Skeletal muscle satellite cell (primary cell): Measurements from ENCODE around the gene TUBA4A.
A peak's percentile ranks its signal among the peaks of the same experiment; 100 is the strongest.

ENCODE experiments used
- H3K27me3 ChIP-seq: 2 replicates; pipeline ENCODE4 v1.7.0; 2013; ENCODE audit warnings: low read length; ENCODE audit not compliant: control insufficient read depth, insufficient read depth
- H3K36me3 ChIP-seq: 2 replicates; pipeline ENCODE4 v1.7.0; 2013; ENCODE audit warnings: mild to moderate bottlenecking, control low read depth, low read length; ENCODE audit not compliant: insufficient read depth
- H3K4me1 ChIP-seq: 2 replicates; pipeline ENCODE4 v1.7.0; 2013; ENCODE audit warnings: low read length; ENCODE audit not compliant: control insufficient read depth, insufficient read depth
- H3K4me2 ChIP-seq: 2 replicates; pipeline ENCODE4 v1.7.0; 2013; ENCODE audit warnings: mild to moderate bottlenecking, low read length
- H3K4me3 ChIP-seq: 2 replicates; pipeline ENCODE4 v1.7.0; 2013; ENCODE audit warnings: low read length
- H3K9ac ChIP-seq: 2 replicates; pipeline ENCODE4 v1.7.0; 2013; ENCODE audit warnings: mild to moderate bottlenecking, low read depth, low read length, moderate library complexity
- H3K9me3 ChIP-seq: replicated peaks from 2 replicates; pipeline ENCODE4 v1.7.0; 2013; ENCODE audit warnings: mild to moderate bottlenecking, control low read depth, low read length

TUBA4A gene

DNA sequence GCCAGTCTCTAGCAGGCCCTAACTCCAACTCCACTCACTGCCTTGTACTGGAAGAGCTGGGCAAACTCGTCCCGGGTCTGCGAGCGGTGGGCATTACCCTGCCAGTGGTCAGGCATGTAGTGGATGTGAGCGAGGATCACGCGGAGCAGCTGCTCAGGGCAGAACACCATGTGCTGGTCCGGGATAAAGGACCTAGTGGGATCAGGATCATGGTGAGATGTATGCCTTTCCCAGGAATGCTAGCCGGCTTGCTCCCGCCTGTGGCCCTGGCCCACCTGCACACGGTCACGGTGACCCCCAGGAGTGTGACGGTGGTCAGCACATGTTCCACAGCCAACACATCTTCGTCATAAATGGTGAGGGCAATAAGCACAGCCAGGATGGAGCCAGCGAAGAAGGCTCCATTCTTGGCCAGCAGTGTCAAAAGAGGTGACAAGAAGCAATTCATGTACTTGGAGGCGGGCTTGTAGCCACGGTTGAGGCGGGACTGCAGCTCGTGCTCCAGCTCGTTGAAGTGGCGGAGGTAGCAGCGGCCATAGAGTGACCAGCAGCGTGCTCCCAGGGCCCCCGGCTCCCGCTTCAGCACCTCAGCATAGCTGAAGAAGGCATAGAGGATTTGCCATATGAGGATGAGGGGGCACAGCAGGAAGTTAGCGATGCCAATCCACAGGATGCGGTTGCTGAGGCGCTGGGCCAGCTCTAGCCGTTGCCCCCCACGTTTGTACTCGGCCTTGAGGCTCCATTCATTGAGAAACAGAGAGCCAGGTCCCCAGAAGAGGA is 29.7 kb downstream of the TUBA4A start:
- Histone ChIP-seq H3K9ac (no peak overlapping the region), H3K4me2 (no peak overlapping the region), H3K4me3 (no peak overlapping the region), H3K36me3 (peaks cover 65% of the 10 kb centered on the region), H3K9me3 (no peaks in the 10 kb centered on the region), H3K4me1 (peaks cover 20% of the 10 kb centered on the region), H3K27me3 (no peaks in the 10 kb centered on the region)

DNA sequence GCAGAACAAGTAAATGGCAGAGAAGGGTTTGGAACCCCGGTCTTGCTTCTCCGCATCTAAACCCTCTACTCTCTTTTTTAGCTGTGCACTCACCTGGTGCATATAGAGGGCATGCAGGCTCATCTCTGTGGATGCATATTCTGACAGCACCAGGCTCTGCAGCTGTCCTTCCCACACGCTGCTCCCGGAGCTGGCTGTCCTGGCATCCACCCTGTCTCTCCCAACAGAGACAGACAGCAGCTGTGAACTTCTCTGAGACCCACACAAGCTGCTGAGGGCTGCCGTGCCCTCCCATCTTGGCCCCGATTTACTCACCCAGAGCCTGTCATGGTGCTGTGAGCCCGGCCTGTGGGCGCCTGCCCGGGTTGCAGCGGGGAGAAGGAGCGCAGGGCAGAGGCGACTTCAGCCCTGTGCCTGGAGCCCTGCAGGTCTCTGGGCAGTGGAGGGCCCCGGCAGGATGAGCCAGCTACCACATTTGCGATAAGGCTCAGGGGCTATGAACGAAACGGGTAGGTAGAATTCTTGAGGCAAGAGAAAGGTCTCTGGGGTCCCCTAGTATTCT is 31.7 kb downstream of the TUBA4A start:
- Histone ChIP-seq H3K4me2 (no peak overlapping the region), H3K27me3 (no peaks in the 10 kb centered on the region), H3K4me3 (no peak overlapping the region), H3K4me1 (peaks cover 25% of the 10 kb centered on the region), H3K36me3 (peaks cover 65% of the 10 kb centered on the region), H3K9ac (no peak overlapping the region), H3K9me3 (no peaks in the 10 kb centered on the region)

DNA sequence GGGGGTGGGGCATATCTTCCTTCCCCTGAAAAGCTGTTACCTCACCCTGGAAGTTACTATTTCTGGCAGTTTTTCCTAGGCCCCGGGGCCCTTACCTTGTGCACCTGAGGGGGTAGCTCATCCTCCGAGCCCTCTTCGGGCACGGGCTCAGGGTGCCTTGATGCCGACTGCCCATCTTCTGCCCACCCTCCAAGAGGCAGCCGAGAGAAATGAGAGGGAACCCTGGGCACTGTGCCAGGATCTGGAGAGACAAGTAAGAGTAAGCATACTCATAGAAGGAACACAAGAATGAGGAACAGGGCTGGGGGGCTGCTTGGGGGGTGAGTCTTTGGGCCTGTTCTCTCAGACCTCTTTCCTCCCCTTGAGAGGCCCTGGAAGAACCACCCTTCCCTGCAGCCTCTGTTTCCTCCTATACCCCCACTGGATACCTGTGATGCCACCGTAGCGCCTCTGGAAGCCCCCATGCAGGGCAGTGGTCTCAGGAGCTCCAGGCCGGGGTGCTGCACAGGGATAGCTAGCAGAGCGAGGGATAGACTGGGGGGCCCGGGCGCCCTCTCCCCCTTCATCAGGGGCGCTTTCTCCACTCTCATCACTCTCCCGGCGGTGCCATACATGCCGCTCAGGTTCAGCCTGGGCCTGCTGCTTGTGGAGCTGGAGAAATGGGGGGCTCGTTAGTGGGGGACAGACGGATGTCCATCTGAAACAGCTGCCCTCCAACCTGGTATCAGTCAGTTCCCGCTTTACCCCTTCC is 32.9 kb downstream of the TUBA4A start:
- Histone ChIP-seq H3K9me3 (no peaks in the 10 kb centered on the region), H3K4me2 (no peak overlapping the region), H3K36me3 (peaks cover 62% of the 10 kb centered on the region), H3K4me3 (no peak overlapping the region), H3K4me1 (peaks cover 31% of the 10 kb centered on the region), H3K9ac (no peak overlapping the region), H3K27me3 (no peaks in the 10 kb centered on the region)

DNA sequence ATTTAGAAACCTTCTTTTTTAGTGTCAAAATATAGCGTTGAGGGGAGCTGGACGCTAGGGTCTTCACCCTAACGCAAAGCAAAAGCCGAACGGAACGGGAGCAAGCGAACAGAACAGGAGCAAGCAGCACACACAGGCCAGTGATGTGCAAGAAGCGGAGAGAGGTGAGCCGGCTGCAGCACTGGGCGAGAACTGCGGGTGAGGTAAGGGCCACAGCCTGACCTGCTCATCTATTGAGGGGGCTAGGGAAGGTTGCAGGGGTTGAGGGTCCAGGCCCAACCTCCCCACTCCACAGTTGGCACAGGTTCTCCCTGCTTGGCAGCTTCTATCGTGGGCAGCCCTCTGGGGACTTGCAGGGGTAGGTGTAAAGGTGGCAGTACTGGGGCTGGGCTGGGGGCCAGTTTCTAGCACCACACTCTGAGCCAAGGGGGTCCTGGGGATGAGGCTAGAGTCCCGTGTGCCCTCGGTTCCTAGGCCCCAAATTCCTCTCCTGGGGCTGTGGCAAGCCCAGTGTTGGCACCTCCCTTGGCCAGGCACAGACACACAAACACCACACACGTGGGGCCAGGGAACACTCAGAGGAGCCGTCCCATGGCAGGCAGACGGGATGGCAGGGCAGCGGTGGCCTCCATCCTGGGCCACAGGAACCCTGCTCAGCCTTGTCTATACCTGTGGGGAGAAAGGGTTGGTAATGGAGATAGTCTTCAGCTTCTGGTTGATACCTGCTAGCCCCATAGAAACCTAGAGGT is 33.8 kb downstream of the TUBA4A start:
- no peak overlapping the region for H3K4me3 ChIP-seq
- H3K36me3 ChIP-seq, result peaks cover 54% of the 10 kb centered on the region
- peak overlapping the region; percentile 71 for H3K9ac ChIP-seq
- no peaks in the 10 kb centered on the region for H3K9me3 ChIP-seq
- H3K27me3 ChIP-seq, result no peaks in the 10 kb centered on the region
- peak overlapping the region; percentile 93 for H3K4me2 ChIP-seq
- H3K4me1 ChIP-seq, result peaks cover 31% of the 10 kb centered on the region

DNA sequence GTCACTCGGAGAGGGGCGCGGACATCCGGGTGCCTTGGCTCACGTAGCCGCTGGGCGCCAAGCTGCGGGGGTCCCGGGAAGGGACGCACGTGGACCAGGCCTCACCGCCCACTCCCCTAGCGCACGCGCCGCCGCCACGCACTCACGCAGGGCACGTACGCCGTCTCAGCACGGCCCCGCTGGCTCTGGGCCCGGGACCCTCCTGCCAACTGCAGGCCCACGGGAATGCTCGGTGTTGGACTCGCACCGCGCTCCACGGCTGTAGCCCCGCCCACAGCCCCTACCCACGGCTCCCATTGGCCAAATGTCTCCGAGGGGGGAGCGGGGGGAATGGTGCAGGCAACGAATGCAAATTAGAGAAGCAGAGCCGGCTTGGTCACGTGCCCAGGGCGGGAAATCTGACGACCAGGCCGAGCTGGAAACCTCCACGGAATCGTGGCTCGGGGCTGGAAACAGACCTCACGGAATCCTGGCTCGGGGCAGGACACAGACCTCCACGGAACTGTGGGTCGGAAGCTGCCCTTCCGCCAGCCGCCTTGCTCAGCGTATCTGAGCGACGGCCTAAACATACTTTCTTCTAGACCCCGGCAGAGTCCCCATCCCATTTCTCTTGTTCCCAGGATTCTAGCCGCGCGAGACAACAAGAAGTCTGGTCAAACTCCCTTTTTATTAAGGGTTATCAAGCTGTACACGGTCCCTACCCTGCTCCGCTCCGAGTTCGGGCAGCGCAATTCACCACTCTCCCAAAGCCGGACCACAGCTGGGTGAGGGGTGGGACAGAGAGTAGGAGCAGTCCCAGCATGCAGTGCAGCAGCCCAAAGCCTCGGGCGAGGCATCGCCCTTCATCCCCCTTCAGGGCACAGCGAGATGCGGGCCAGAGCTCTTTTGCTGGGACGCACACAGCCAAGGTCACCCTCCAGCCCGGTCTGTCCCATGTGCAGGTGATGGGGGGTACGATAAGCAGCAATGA is 34.7 kb downstream of the TUBA4A start, which contains the start of gene ABCB6:
ABCB6 (minus strand) TSS at position 227 of the 970 bp plus-strand sequence. CDS start 285 bp downstream, outside the sequence.
- peak within 1 kb of the TSS; percentile 93 for H3K4me2 ChIP-seq
- peak within 1 kb of the TSS; percentile 71 for H3K9ac ChIP-seq
- H3K36me3 ChIP-seq, result peaks cover 53% of the 10 kb centered on the region
- no peaks in the 10 kb centered on the region for H3K9me3 ChIP-seq
- H3K4me3 ChIP-seq, result peak within 1 kb of the TSS; percentile 71
- peaks cover 31% of the 10 kb centered on the region for H3K4me1 ChIP-seq
- H3K27me3 ChIP-seq, result no peaks in the 10 kb centered on the region

DNA sequence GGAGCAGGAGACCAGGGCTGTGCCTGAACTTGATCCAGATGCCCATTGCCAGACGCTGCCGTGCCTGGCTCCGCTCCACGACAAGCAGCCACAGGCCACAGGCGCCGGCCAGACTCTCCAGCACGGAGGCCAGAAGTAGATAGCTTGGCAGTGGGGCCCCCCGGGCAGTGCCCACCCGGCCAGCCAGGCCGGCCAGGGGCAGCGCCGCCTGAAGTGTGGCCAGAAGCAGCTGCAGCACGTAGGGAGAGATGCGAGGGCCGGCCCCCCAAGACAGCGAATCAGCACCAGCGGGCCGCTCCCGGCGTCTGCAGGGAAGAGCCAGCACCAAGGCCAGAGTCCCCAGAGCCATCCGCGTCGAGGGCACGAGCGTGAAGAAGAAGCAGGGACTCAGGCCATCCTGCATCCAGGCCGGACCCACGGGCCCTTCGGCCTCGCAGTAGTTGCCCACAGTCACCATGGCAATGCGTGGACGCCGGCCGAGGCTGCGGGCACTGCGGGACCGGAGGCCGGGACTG is 35.4 kb downstream of the TUBA4A start:
- Histone ChIP-seq H3K9ac (peak overlapping the region; percentile 71), H3K36me3 (peaks cover 53% of the 10 kb centered on the region), H3K4me1 (peaks cover 31% of the 10 kb centered on the region), H3K9me3 (no peaks in the 10 kb centered on the region), H3K4me2 (peak overlapping the region; percentile 93), H3K27me3 (no peaks in the 10 kb centered on the region), H3K4me3 (peak overlapping the region; percentile 71)

DNA sequence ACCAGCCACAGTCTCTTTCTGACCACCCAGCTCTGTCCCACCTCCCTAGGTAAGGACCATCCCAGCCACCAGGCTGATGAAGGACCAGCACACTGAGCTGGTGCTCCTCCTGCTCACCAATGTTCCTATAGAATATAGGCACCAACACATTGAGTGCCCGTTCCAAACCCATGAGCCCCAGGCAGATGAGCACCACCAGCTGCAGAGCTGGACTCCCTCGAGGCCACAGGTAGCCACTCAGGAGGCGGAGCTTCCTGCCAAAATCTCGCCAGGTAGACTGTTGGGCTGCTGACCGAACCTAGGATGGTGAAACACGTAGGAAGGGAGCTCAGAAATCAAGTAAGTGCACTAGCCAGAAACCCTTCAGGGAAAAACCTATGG is 37.2 kb downstream of the TUBA4A start:
- peaks cover 31% of the 10 kb centered on the region for H3K4me1 ChIP-seq
- H3K4me2 ChIP-seq, result no peak overlapping the region
- no peaks in the 10 kb centered on the region for H3K27me3 ChIP-seq
- H3K4me3 ChIP-seq, result no peak overlapping the region
- no peak overlapping the region for H3K9ac ChIP-seq
- H3K36me3 ChIP-seq, result peaks cover 52% of the 10 kb centered on the region
- H3K9me3 ChIP-seq, result no peaks in the 10 kb centered on the region

DNA sequence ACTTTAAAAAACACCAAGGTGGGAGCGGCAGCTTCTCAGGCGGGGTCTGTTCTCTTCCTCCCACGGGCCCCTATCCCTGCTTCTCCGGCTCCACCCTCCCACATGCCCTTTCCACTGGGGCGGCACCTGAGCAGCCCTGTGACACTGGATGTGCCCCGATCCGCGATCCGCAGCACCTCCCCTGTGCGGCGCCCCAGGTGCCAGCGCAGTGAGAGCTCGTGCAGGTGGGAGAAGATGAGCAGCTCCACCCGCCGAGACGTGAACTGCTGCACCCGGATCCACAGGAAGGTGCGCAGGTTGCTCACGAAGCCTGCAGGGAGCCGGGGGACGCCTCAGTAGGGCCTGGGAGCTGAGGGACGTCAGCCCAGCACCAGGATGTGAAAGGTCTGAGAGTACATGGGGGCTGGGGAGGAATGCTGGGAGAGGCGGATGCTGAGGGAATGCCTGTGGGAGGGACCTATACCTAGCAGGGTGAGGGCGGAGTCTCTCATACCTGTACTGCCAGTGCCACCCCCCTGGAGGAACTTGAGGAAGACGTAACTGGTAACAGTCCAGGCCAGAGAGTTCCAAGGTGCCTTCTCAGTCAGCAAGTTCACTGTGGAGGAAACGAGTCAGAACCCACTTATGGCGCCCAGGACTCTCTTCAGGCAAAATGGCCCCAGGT is 37.7 kb downstream of the TUBA4A start:
- Histone ChIP-seq H3K9ac (no peak overlapping the region), H3K27me3 (no peaks in the 10 kb centered on the region), H3K4me1 (peaks cover 31% of the 10 kb centered on the region), H3K36me3 (peaks cover 50% of the 10 kb centered on the region), H3K9me3 (no peaks in the 10 kb centered on the region), H3K4me3 (no peak overlapping the region), H3K4me2 (no peak overlapping the region)

DNA sequence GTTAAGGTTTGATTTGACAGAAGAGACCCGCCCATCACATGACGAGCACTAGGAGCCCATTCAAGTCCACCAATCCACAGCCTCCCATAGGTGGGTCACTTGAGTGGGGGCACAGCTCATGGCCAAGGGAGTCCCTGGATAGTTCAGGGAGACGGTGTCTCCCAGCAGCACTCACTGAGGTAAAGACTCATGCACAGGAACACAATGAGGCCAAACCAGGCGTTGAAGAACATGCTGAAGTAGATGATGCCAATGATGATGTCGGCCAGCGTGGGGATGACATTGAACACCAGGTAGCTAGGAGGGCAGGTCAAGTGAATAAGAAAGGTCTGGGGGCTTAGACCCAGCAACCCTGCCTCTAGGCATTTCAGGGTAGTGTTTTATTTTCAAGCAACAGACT is 38.9 kb downstream of the TUBA4A start:
- no peak overlapping the region for H3K9ac ChIP-seq
- H3K4me1 ChIP-seq, result peaks cover 30% of the 10 kb centered on the region
- H3K4me3 ChIP-seq, result no peak overlapping the region
- H3K36me3 ChIP-seq, result peaks cover 51% of the 10 kb centered on the region
- no peaks in the 10 kb centered on the region for H3K9me3 ChIP-seq
- no peak overlapping the region for H3K4me2 ChIP-seq
- H3K27me3 ChIP-seq, result no peaks in the 10 kb centered on the region

DNA sequence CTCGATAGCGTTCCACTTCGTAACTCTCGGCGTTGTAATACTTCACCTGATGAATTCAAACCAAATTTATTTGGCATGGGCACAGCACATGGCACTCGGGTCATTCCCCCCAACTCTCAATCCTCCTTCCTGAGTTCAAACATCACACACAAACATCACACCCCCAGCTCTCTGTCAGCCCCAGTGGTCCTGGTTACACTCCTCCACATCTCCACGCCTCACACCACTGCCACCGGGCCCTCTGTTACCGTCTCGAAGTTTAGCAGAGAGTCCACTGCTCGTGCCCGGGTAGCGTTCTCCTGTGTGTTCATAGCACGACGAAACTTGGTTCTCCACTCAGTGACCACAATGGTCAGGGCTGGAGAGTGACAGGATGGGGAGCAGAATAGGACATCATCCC is 39.6 kb downstream of the TUBA4A start:
- Histone ChIP-seq H3K27me3 (no peaks in the 10 kb centered on the region), H3K9ac (no peak overlapping the region), H3K36me3 (peaks cover 55% of the 10 kb centered on the region), H3K9me3 (no peaks in the 10 kb centered on the region), H3K4me3 (no peak overlapping the region), H3K4me1 (peaks cover 24% of the 10 kb centered on the region), H3K4me2 (no peak overlapping the region)
